ENCODE data around the gene FBXL20. TPM values are rescaled to one million over a fixed set of nuclear protein-coding genes. Genes with fewer than 3 reads are reported as not detected.

FBXL20 gene
- total RNA-seq, 1 experiment from 2014 or later, result 20.2 TPM

DNA sequence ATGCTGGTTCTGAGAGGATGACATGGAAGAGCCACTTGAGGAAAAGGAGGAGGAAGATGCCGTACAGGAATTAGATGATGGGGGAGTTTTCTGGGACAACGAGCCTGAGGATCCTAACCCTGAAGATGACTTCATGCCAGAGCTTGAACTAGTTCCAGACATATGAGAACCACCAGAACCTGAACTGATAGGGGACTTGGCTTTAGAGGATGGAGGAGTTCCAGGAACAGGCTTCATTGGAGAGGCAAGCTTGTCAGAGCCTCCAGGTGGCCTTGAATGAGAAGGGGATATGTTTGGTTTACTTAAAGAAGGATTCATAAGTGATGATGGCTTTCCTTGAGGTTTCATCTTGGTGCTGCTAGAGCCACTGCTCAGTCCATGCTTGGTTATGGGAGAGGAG, 6.9 kb upstream of the FBXL20 start:
- BruUV-seq (replicated peaks), result no TSS peak
- Histone ChIP-seq H3K4me3 (no peak overlapping the region), H3K9me2 (ENCODE audit: insufficient read depth) (no peaks in the 10 kb centered on the region), H3K27ac (no peak overlapping the region), H3K4me1 (replicated peaks; ENCODE audit: insufficient read depth) (peaks cover 20% of the 10 kb centered on the region), H3F3A (ENCODE audit: insufficient read depth, low read depth) (peaks cover 28% of the 10 kb centered on the region), H3K79me2 (ENCODE audit: low read depth) (no peaks in the 10 kb centered on the region), H4K20me1 (ENCODE audit: insufficient read depth) (no peaks in the 10 kb centered on the region; the same call in 1 of the 2 replicates), H3K4me2 (no peak overlapping the region), H3K27me3 (ENCODE audit: insufficient read depth, low read depth) (no peaks in the 10 kb centered on the region), H3K9me3 (ENCODE audit: insufficient read depth, low read depth) (no peaks in the 10 kb centered on the region), H2AFZ (no peak overlapping the region), H3K36me3 (ENCODE audit: low read depth) (peaks cover 15% of the 10 kb centered on the region; the same call in 1 of the 2 replicates)
- ChIA-PET CTCF (no interaction called here), POLR2A (ENCODE audit: unreplicated experiment) (no interaction called here)
- no peak for DNase-seq
- intact Hi-C loops (cut with micrococcal nuclease; ENCODE audit: unreplicated experiment), result no loop called here
- TF ChIP-seq EZH2 (IDR thresholded peaks at IDR 0.05; ENCODE audit: low read depth), result no peak
- TF ChIP-seq, protein P1, sequence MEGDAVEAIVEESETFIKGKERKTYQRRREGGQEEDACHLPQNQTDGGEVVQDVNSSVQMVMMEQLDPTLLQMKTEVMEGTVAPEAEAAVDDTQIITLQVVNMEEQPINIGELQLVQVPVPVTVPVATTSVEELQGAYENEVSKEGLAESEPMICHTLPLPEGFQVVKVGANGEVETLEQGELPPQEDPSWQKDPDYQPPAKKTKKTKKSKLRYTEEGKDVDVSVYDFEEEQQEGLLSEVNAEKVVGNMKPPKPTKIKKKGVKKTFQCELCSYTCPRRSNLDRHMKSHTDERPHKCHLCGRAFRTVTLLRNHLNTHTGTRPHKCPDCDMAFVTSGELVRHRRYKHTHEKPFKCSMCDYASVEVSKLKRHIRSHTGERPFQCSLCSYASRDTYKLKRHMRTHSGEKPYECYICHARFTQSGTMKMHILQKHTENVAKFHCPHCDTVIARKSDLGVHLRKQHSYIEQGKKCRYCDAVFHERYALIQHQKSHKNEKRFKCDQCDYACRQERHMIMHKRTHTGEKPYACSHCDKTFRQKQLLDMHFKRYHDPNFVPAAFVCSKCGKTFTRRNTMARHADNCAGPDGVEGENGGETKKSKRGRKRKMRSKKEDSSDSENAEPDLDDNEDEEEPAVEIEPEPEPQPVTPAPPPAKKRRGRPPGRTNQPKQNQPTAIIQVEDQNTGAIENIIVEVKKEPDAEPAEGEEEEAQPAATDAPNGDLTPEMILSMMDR (conservative IDR thresholded peaks at IDR 0.05), result no peak

DNA sequence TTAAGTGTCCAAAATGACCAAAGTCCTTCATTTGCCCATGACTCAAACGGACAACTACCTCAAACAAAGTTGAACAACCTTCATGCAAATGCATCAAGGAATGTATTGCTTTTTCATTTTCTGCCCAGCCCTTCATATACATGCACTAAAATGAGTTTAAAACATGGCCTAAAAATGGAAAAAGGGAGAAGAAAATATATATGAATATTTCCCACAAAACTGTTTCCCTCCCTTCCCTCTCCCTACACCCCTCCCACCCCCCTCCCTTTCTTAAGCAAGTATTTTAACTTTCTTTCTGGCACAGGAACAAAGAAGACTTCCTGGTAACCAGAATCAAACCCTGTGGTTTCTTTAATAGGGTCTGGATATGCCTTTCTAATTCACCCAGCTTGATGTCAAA, 5.5 kb upstream of the FBXL20 start:
- DNase-seq, result no peak
- H3K36me3 ChIP-seq (ENCODE audit: low read depth), result peaks cover 15% of the 10 kb centered on the region; the same call in 1 of the 2 replicates
- H3K4me1 ChIP-seq (replicated peaks; ENCODE audit: insufficient read depth), result peaks cover 20% of the 10 kb centered on the region
- H3K4me2 ChIP-seq, result no peak overlapping the region
- H3K9me3 ChIP-seq (ENCODE audit: insufficient read depth, low read depth), result no peaks in the 10 kb centered on the region
- CTCF ChIA-PET, result no interaction called here
- H3K4me3 ChIP-seq, result no peak overlapping the region
- H2AFZ ChIP-seq, result no peak overlapping the region
- POLR2A ChIA-PET (ENCODE audit: unreplicated experiment), result no interaction called here
- no peaks in the 10 kb centered on the region for H3K27me3 ChIP-seq (ENCODE audit: insufficient read depth, low read depth)
- no TSS peak for BruUV-seq (replicated peaks)
- no peaks in the 10 kb centered on the region; the same call in 1 of the 2 replicates for H4K20me1 ChIP-seq (ENCODE audit: insufficient read depth)
- peaks cover 33% of the 10 kb centered on the region for H3F3A ChIP-seq (ENCODE audit: insufficient read depth, low read depth)
- no peak overlapping the region for H3K27ac ChIP-seq
- TF ChIP-seq, protein P1 (conservative IDR thresholded peaks at IDR 0.05), result no peak
- no peak for TF ChIP-seq EZH2 (IDR thresholded peaks at IDR 0.05; ENCODE audit: low read depth)
- intact Hi-C loops (cut with micrococcal nuclease; ENCODE audit: unreplicated experiment), result no loop called here
- no peaks in the 10 kb centered on the region for H3K9me2 ChIP-seq (ENCODE audit: insufficient read depth)
- H3K79me2 ChIP-seq (ENCODE audit: low read depth), result no peaks in the 10 kb centered on the region

DNA sequence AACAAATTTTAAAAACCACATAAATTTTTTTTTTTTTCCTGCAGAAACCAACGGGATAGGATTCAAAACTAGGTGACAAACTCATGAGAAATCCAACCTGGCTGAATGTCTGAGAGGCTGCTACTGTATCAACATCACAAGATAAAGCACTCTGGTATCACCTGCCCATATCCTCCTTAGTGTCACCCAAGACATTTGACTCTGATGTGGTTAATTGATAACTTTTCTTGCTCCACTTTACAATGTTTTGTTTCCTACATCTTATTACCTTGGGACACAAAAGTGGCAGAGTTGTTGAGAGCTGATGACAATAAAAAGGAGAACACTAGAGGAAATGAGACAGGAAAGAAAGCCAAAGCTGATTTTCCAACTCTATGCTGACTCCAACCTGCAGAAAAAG, 4.0 kb upstream of the FBXL20 start:
- no peak for DNase-seq
- no peaks in the 10 kb centered on the region for H3K9me2 ChIP-seq (ENCODE audit: insufficient read depth)
- peak overlapping the region; percentile 71 for H3K27ac ChIP-seq
- no peaks in the 10 kb centered on the region for H3K27me3 ChIP-seq (ENCODE audit: insufficient read depth, low read depth)
- no TSS peak for BruUV-seq (replicated peaks)
- H4K20me1 ChIP-seq (ENCODE audit: insufficient read depth), result no peaks in the 10 kb centered on the region; the same call in 1 of the 2 replicates
- no peak for TF ChIP-seq EZH2 (IDR thresholded peaks at IDR 0.05; ENCODE audit: low read depth)
- TF ChIP-seq, protein P1 (conservative IDR thresholded peaks at IDR 0.05), result no peak
- no peak overlapping the region for H3K4me3 ChIP-seq
- peaks cover 33% of the 10 kb centered on the region for H3F3A ChIP-seq (ENCODE audit: insufficient read depth, low read depth)
- CTCF ChIA-PET, result no interaction called here
- H2AFZ ChIP-seq, result no peak overlapping the region
- peaks cover 9% of the 10 kb centered on the region for H3K79me2 ChIP-seq (ENCODE audit: low read depth)
- peaks cover 20% of the 10 kb centered on the region for H3K4me1 ChIP-seq (replicated peaks; ENCODE audit: insufficient read depth)
- H3K4me2 ChIP-seq, result peak overlapping the region; percentile 34; the same call in 1 of the 2 replicates
- POLR2A ChIA-PET (ENCODE audit: unreplicated experiment), result interaction anchor here (0.6 kb wide), 2 partner anchors 115 to 241 kb away, joined by 3 to 7 read pairs; no protein-coding TSS in a partner anchor
- intact Hi-C loops (cut with micrococcal nuclease; ENCODE audit: unreplicated experiment), result no loop called here
- H3K36me3 ChIP-seq (ENCODE audit: low read depth), result peaks cover 14% of the 10 kb centered on the region; the same call in 1 of the 2 replicates
- H3K9me3 ChIP-seq (ENCODE audit: insufficient read depth, low read depth), result no peaks in the 10 kb centered on the region
